Stimulated activated naive CD4-positive, alpha-beta T cell (primary cell): Measurements from ENCODE around the gene ARPC4.
"Not testable (repeated sequence)": the region's sequence is repeated elsewhere in the genome, so short reads cannot be mapped to it uniquely, and the experiment has no call there.

Source experiments
- DNase-seq, 6 experiments: peaks; one replicate each; lab custom pipeline; 2025; lab: John Stamatoyannopoulos, UW

Gene ARPC4

DNA sequence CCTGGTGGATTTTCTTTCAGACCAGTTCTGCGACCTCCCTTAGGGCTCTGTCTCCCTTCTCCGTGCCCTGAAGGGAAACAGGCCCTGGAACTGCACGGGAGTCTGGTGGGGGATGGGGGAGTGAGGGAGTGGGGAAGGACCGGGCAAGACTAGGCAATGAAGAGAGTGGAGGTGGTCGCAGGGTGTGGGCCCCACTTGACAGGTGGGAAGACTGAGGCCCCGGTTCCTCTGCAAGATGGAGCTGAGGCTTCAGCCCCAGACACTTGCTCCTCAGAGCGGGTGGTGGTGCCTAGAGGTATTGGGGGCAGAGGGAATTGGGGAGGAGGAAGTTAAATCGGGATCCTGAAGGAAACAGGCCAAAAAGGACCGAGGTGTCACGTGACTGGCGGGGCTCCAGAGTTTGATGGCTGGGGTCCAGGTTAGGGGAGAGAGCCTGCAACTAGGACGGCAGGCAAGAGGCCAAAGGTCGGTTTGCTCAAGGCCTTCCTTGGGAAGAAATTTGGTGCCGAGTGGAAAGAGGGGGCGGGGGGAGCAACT lies 22.5 kb upstream of the ARPC4 start:
- DNase-seq: no peak

DNA sequence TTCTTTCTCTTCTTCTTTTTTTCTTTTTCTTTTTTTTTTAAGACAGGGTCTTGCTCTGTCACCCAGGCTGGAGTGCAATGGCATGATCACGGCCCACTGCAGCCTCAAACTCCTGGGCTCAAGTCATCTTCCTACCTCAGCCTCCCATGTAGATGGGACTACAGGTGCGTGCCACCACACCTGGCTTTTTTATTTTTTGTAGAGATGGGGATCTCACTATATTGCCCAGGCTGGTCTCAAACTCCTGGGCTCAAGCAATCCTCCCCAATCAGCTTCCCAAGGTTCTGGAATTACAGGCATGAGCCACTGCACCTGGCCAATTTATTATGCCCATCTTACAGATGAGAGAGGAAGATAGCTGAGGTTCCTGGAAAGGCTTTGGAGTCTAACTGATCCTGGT lies 21.9 kb upstream of the ARPC4 start:
- DNase-seq: not testable (repeated sequence)

DNA sequence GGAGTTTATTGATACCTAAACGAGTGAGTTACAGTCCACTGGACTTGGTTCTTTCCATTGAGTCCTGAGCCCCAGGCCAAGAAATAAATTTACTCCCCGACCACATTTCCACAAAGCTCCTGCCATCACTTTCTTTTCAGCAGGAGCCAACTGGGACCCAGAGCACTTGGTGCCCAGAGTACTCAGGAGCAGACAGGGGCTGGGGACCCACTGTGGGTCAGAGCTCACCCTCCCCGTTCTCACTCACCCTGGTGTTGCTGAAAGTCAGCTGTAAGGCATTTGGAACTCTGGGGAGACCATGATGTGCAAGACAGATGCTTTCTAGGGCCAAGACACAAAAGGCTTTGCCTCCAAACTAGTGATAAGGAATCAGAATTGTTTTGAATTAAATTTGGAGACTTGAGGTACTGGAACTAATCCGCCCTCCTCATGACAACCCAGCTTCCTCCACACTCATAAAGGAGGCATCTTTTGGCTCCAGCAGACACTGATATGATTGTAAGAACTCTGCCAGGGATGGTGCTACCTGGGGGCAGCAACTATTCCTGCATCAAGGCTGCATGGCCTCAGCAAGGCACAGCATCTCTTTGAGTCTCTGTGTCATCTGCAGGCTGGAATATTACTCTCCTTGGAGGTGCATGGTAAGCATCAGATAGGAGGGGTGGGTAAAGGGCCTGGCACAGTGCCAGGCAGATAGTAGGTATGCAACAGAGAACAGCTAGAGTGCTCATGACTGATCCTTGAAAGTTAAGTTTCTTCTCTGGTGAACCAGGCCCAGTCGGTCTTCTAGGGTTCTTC lies 15.8 kb upstream of the ARPC4 start:
- DNase-seq: no peak

DNA sequence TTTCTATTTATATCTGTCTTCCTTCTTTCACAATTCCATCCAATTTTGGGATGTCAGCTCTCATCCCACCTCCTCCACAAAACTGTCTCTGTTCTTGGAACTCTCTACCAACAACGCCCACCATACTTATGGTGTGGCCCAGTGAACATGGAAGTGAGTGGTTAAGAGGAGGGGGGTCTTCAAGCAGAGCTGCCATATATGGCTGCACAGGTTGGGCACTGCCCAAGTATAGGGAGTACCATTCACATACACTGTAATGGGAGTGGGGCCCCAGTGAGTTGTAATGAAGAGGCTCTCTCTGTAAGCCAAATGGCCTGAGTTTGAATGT lies 15.2 kb upstream of the ARPC4 start:
- DNase-seq: no peak

DNA sequence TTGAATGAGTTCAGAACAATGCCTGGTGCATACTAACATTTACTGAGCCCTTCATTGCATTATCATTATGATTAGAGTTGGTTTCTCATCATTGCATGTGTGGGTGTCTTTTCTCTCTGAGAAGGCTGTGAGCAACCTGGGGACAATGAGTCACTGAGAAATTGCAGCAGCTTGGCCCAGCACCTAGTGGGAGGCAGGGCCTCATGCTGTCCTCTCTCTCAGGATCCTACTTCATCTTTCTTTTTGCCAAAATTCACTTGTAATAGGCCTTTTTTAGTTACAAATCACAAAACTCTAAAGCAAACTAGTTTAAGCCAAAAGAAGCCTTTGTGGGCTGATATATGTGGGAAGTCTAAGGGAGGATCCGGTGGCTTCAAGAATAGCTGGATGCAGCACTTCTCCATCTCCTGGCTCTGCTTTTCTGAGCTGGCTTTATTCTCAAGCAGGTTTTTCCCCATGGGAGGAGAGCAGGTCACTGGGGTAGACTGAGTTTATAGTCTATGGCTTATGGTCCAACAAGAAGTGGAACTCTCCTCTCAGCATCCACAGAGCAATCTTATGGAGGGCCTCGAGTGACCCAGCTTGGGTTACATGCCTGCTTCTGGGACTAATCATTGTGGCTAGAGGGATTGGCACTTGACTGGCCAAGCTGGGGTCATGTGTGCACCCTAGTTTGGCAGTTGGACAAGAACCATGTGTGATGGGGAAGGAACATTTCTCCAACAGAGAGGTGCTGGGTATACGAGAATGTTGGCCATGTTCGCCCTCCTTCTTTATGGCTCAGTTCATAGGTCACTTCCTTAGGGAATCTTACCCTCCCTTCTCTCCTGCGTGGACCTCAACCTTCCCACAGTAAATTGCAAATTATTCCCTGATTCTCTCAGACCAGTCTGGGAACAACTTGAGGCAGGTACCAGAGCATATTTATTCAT lies 14.5 kb upstream of the ARPC4 start:
- DNase-seq: no peak

DNA sequence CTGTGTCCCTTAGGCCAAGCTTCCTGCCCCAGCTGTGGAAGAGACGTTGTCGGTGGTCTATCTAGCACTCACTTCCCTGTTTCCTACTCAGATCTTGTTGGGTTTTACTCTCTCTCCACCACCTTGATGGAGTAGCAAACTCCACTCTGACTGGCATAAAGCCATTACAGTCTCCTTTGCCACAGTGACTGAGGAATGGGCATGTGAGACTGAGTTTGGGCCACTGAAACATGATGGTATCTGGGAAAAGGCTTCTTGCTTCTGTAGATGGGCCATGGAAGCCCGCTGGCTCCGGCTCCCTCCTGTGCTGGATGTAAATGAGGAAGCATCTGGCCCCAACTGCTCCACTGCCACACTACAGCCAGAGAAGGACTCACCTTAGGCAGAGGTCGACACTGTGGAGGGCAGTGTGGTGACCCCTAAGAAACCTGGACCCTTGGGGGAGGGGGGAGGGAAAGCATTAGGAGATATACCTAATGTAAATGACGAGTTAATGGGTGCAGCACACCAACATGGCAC lies 13.7 kb upstream of the ARPC4 start:
- no peak for DNase-seq

DNA sequence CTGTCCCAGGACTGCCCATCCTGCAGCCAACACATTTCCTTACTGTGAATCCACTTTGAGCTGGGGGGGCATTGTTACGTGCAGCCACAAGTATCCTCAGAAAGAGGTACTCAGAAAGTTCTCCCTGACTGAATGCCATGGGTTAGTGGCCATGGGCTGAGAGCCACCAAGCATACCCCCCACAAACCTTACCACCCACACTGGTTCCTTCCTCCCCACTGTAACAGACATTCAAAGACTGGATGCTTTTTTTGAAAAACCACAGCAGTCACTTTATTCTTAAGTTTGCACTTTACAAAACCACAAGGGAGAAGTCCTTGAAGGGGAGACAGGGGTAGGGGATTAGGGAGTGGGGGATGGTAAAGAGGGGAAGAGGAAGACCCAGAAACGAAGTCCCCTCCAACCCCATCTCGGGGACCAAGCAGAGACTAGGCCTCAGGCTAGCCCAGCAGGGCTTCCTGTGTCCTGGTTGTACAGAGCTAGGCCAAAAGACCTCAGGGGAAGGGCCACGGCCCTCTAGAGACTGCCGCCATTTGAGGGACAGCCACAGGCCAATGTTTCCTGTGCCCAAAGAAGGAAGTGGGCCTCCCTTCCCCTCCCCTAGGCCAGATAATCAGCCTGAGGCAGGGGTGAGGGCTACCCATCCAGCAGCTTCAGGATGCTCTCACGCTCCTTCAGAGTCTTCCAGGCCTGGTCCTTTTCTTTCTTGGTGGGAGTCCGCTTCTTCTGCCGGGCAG lies 13.0 kb upstream of the ARPC4 start:
- peak in 3 of 6 experiments; percentile 16 to 24 (median 21) for DNase-seq

DNA sequence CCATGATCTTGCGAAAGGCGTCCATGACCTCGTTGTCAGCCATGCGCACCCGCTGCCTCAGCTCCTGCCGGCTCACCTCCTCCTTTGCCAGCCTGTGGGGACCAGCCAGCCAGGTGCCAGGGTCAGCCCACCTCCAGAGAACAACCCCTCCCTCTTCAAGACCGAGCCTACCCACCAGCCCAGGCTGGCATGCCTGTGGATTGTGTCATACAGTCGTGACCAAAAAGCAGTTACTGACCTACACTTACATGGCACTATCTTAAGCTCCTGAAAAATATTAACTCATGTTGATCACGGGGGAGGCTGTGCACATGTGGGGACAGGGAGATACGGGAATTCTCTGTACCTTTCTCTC lies 12.4 kb upstream of the ARPC4 start:
- DNase-seq: no peak

DNA sequence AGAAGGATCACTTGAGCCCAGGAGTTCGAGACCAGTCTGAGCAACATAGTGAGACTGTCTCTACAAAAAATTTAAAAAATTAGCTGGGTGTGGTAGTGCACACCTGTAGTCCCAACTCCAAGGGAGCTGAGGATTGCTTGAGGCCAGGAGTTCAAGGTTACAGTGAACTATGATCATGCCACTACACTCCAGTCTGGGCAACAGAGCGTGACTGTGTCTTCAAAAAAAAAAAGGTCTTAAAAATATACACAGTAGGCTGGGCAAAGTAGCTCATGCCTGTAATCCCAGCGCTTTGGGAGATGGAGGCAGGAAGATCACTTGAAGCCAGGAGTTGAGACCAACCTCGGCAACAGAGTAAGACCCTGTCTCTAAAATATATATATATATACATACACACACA lies 12.0 kb upstream of the ARPC4 start:
- DNase-seq: no peak

DNA sequence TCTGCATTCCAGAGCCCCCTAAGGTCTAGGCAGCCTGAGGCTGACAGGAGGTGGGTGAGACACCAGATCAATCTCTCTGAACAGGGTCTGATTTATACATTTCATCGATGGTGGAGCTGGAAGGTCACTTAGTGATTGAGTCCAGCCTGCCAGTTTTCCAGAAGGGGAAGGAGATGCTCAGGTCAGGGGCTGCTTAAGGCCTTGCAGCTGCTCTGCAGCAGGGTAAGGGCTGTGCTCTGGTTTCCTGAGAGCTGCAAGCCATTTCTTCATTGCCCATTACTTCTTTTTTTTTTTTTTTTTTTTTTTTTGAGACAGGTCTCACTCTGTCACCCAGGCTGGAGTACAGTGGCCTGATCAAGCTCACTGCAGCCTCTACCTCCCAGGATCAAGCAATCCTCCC lies 11.3 kb upstream of the ARPC4 start:
- no peak for DNase-seq

DNA sequence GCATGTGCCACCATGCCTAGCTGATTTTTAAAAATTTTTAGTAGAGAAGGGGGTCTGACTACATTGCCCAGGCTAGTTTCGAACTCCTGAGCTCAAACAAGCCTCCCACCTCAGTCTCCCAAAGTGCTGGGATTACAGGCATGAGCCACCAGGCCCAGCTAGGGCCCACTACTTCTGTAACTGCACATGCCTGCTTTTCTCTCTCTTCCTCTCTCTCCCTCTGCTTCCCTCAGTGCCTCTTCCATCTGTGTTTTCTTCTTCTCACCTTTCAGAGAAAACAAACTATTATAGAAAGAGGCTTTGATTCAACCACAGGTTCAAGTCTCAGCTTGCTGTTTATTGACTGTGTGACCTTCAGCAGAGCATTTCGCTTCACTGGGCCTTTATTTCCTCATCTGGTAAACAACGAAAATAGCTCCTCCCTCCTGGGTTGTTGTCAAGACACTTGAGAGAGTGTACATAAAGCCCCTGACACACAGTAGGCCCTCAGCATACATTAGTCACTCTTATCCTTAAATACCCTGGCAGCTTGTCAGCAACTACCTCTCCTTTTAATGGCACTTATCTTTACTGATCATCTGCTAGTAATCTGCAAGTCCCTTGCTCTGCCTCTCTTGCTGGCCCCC lies 10.8 kb upstream of the ARPC4 start:
- no peak for DNase-seq

DNA sequence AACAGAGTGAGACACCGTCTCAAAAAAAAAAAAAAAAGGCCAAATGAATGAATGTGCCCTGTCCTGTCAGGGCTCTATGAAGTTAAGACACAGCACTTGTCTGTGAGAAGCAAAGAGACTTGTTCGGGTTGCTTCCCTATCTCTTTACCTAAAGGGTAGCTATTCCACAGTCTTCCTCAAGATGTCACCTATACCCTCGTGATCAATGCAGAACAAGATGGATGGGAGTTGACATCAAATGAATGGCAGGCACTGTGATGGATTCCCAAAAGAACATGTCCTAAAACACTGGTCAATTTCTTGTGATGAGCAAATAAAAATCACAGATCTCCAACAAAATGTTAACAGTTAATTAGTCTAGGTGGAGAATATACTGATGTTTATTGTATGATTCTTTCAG lies 10.1 kb upstream of the ARPC4 start:
- peak in 1 of 6 experiments; percentile 10 for DNase-seq

DNA sequence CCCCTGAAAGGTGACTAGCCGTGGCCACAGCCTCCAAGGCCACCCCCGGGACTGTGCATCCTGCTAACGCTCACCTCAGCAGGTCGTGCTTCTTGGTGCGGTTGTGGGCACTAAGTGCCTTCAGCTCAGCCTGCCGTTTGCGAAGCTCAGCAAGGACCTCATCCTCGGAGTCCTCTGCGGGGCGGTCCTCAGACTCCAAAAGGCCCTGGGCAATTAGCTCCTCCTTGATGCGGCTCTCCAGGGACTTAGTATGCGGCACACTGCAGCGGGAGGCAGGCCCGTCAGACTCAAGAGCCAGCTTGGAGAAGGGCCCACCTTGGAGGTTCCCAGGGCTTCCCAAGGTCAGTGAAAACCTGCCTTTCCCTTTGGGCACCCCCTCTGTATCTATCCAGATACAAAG lies 8.9 kb upstream of the ARPC4 start:
- DNase-seq: no peak

DNA sequence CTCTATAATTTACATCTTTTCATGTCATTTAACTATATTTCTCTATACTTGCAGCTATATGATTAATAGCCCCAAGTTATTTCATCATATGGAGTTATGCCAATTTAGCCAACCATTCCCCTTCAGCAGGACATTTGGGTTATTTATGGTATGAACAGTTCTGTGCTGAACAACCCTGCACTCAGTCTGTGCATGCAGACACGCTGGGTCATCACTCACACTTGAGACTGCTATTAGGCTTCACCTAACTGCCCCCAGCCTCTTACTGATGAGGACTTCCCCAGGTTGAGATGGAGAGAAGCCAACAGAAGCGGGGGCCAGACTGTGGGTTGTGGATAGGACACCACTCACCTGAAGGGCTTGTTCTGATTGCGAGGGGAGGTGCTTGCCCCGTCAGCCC lies 7.9 kb upstream of the ARPC4 start:
- no peak for DNase-seq

DNA sequence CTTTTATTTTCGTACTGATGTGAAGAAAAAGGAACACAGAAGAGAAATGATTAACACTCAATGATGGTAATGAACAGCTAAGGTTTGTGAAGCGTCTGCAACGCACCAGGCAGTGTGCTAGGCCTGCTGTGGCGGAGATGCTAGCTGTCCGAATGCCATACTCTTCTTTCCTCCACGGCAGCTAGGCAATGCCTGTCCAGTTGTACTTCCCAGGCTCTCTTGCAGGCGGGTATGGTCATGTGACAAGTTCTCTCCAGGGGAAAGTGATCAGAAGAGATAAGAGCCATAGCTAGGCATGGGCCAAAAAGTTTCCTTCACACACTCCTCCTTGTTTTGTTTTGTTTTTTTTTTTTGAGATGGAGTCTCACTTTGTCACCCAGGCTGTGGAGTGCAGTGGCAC lies 7.3 kb upstream of the ARPC4 start:
- no peak for DNase-seq

DNA sequence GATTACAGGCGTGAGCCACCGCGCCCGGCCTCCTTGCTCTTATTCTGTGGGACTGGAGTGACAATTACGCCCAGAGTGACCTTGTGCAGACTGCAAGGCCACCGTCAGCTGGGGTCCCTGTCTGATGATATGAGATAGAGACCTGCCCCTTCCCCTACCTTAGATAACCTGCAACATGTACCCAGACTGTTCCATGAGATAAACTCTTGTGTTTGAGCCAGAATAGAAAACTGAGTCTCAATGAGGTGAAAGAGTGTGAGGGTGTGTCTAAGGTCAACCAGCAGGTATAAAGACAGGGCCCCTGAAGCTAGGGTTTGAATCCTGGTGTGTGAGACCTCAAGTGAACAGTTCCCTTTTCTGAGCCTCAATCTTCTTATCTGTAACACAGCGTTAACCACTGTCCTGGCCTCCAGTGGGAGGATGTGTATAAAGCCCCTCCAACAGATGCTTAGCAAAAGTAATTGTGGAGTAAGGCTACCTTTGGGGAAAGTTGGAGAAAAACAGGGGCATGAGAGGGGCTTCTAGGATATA lies 6.6 kb upstream of the ARPC4 start:
- no peak for DNase-seq

DNA sequence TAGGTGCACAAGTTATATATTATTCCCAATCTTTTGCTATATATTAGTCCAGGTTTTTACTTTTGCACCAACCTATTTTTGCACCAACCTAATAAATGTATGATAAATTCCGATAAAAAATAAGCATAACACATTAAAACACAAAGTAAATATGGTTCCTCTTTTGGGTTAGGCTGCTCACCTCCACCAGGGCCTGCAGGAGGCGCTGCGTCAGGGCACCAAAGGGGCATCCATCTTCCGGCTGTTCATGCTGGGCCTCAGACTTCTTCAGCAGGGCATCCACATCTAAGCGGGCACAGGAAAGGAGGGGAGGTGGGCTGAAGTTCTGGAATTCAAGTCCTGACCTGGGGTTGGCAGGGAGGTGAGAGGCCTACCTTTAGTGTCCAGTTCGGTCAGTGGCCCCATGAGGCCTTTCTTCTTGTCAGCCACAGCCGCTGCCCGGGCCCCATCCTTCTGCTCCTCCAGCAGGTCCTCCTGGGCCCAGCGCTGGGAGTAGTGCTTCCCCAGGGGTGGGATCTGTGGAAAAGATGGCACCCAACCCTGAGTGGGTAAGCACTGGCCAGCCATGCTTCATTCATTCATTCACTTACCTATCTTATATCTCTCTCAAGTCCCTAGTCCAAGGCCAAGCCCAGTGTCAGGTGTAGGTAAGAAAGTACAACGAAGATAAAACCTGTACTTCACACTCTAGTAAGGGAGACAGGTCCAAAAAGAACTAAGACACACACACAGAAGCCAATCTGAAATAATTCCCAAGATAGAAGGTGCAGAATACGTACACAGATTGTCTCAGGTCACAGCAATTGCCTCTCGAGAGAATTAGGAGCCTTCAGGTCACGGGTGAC lies 5.8 kb upstream of the ARPC4 start:
- no peak for DNase-seq

DNA sequence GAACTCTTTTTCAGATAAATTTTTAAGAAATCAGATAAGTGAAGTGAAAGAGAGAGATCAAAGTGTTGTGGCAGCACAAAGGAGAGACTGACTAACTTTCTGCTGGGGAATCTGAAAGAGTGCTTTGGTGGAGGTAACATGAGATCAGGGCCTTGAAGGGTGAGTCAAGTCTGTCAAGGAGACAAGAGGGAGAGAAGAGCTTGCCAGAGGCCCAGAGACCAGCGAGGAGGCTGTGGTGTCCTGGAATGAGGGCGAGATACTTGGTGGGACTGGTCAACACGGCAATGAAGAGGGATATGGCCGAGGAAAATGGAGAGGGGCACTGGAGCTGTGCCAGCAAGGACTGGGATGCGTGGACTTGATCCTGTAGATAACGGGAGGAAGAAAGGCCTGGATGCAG lies 5.2 kb upstream of the ARPC4 start:
- no peak for DNase-seq

DNA sequence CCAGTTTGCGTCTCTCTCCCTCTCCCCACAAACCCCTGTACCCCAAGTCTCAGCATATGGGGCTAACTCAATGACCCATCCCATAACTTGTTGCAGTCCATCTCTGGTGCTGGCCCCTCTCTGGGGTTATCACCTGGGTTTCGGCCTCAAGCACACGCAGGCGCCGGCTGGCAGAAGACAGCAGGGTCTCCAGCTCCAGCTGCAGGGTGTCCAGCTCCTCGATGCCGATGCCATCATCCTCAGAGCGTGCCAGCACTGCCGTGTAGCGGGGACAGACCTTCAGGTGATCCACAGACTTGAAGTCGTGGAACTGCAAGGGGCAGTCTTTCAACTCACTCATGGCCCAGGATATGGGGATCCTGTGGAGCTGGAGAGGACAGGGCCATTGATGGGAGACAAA lies 1.8 kb upstream of the ARPC4 start:
- no peak for DNase-seq

DNA sequence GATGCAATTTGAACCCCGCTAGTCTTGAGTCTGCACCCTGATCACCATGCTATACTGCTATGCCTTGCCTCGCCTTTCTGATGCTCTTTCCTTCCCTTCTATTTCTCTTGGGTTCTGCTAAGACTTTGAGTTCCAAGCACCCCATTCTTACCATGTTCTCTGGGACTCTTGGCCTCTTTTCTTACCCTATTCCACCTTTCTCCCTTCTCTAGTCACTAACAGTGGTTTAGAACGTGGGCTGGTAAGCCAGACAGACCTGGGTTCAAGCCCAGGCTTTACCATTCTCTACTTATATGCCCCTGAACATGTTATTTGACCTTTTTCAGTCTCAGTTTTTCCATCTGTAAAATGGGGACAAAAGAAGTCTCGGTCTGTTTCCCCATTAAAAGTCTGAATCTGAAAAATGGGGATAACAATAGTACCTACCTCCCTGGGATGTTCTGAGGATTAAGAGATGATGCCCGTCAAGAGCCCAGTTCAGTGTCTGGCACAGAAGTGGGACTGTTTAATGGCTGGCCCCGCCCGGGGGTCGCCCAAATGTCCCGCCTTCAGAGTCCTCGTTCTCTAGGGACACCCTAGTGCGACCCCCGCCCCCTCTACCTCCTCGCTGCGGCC lies 985 bp upstream of the ARPC4 start:
- DNase-seq: no peak
